ENCODE data around the gene C2orf81.

DNA sequence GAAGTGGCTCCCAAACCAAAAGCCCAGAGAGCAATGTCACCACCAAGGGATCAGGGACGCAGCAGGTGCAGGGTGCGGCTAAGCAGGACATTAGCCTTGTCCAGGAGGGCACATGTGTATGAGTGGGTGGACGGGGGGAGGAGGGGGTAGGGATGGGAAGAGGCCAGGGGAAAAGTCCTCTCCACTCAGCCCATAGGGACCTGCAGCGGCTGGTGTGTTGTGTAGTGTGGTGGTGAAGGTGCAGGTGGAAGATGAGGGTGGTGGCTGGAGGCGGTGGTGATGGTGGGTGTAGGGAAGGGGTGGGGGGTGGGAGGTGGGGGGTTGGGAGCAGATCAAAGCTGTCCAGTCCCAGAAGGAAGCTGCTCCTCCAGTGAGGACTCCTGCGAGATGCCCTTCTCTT is 3.7 kb downstream of the C2orf81 start:
- TF ChIP-seq POLR2A (IDR thresholded peaks at IDR 0.05; ENCODE audit: low read depth, low read length), result no peak
- TF ChIP-seq POLR2AphosphoS5 (IDR thresholded peaks at IDR 0.05; ENCODE audit: low read depth, low read length), result no peak
- no peak for TF ChIP-seq TAF1 (IDR thresholded peaks at IDR 0.05; ENCODE audit: low read depth, low read length)
- TF ChIP-seq SPI1 (IDR thresholded peaks at IDR 0.05; ENCODE audit: low read depth, low read length), result no peak

Data from GM12891 (cell line).